ENCODE results near the gene MSH5.

MSH5 gene

GRCh38 chr6:31762878-31763618 lies 23.2 kb downstream of the MSH5 start:
- DNase-seq: no peak

- DNase-seq: no peak
Measured at GRCh38 chr6:31763619-31763940, 23.8 kb downstream of the MSH5 start.

- no peak for DNase-seq
Measured at GRCh38 chr6:31764198-31764597, 24.4 kb downstream of the MSH5 start.

GRCh38 chr6:31765559-31765909 lies 25.7 kb downstream of the MSH5 start:
- no peak for DNase-seq

- no peak for DNase-seq
Measured at GRCh38 chr6:31765910-31766794, 26.3 kb downstream of the MSH5 start.

GRCh38 chr6:31767096-31767645 lies 27.4 kb downstream of the MSH5 start:
- no peak for DNase-seq

- no peak for DNase-seq
Measured at GRCh38 chr6:31768363-31769257, 28.8 kb downstream of the MSH5 start.

GRCh38 chr6:31769684-31770371 lies 30.0 kb downstream of the MSH5 start:
- DNase-seq: no peak

- no peak for DNase-seq
Measured at GRCh38 chr6:31770860-31771259, 31.1 kb downstream of the MSH5 start.

GRCh38 chr6:31771992-31772358 lies 32.2 kb downstream of the MSH5 start:
- DNase-seq: no peak

- no peak for DNase-seq
Measured at GRCh38 chr6:31775184-31775583, 35.4 kb downstream of the MSH5 start.

- no peak for DNase-seq
Measured at GRCh38 chr6:31775633-31776484, 36.1 kb downstream of the MSH5 start.

GRCh38 chr6:31776485-31776988 lies 36.7 kb downstream of the MSH5 start:
- peak; percentile 27 for DNase-seq

- DNase-seq: peak; percentile 40
Measured at GRCh38 chr6:31776989-31777666, 37.3 kb downstream of the MSH5 start, which contains the start of gene VWA7. TSS of gene VWA7 (minus strand) at chr6:31777328. CDS start at chr6:31776779, 549 bp downstream.

GRCh38 chr6:31777667-31778050 lies 37.9 kb downstream of the MSH5 start:
- no peak for DNase-seq

- no peak for DNase-seq
Measured at GRCh38 chr6:31778193-31778592, 38.4 kb downstream of the MSH5 start.

GRCh38 chr6:31778999-31779885 lies 39.4 kb downstream of the MSH5 start:
- DNase-seq: no peak

- no peak for DNase-seq
Measured at GRCh38 chr6:31779908-31780307, 40.1 kb downstream of the MSH5 start.

GRCh38 chr6:31780507-31781243 lies 40.9 kb downstream of the MSH5 start:
- no peak for DNase-seq

Measured in NCI-H2227 treated with DMSO at 0.1 percent for 48 hours (cell line).